Esophagus squamous epithelium (tissue), 4 donors: ENCODE measurements around the gene MEGF9.

Experiments used
- POLR2A ChIP-seq, 4 donors: fragments of 450-650 bp; IDR thresholded peaks; one replicate each; pipeline ENCODE4 v1.6.1; 2017; ENCODE audit warnings: antibody characterized with exemption in 4 of 4, mild to moderate bottlenecking in 4 of 4, moderate library complexity in 3 of 4
- TF ChIP-seq, protein P1 (sequence below), 6 experiments: fragments of 450-650 bp in 4 of 6; fragments of 200-600 bp in 2 of 6; sonication (generic) in 2 of 6; IDR thresholded peaks; one replicate each; pipeline ENCODE4 v1.5.1; 2016 to 2019; ENCODE audit warnings: antibody characterized with exemption in 6 of 6, mild to moderate bottlenecking in 4 of 6, moderate library complexity in 4 of 6

DNA sequence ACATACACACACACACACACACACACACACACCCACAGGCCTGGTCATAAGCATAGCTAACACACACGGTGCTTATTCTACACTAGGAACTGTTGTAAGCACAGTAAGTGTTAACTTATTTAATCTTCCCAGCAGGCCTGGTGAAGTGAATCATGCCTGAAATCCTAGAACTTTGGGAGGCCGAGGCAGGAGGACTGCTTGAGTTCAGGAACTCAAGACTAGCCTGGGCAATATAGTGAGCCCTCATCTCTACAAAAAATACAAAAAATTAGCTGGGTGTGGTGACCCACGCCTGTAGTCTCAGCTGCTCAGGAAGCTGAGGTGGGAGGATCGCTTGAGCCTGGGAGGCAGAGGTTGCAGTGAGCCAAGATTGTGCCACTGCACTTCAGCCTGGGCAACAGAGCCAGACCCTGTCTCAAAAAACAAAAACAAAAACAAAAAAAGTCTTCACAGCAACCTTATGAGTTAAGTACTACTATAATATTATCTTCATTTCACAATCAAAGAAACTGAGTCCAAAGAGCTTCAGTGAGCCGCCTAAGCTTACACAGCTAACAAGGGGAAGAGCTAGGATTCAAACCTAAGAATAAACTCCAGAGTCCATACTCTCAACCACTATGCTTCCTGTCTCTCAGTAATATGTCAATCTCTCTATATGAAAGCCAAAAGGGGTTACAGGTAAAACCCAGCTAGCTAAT is 2.3 kb downstream of the MEGF9 start:
- TF ChIP-seq, protein P1, sequence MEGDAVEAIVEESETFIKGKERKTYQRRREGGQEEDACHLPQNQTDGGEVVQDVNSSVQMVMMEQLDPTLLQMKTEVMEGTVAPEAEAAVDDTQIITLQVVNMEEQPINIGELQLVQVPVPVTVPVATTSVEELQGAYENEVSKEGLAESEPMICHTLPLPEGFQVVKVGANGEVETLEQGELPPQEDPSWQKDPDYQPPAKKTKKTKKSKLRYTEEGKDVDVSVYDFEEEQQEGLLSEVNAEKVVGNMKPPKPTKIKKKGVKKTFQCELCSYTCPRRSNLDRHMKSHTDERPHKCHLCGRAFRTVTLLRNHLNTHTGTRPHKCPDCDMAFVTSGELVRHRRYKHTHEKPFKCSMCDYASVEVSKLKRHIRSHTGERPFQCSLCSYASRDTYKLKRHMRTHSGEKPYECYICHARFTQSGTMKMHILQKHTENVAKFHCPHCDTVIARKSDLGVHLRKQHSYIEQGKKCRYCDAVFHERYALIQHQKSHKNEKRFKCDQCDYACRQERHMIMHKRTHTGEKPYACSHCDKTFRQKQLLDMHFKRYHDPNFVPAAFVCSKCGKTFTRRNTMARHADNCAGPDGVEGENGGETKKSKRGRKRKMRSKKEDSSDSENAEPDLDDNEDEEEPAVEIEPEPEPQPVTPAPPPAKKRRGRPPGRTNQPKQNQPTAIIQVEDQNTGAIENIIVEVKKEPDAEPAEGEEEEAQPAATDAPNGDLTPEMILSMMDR (IDR thresholded peaks at IDR 0.05) = no peak
- TF ChIP-seq POLR2A (IDR thresholded peaks at IDR 0.05) = no peak
